GM23248 (cell line): Measurements from ENCODE around the gene SH2D5. TPM values are rescaled to one million over a fixed set of nuclear protein-coding genes. Genes with fewer than 3 reads are reported as not detected.

Source experiments
- DNase-seq: peaks from one replicate; pipeline ENCODE4 v3.0.0-alpha.2; 2015
- H2AFZ ChIP-seq: fragments of 200-600 bp; sonication (generic); 2 replicates; pipeline ENCODE4 v1.6.1; 2016; ENCODE audit warnings: antibody characterized with exemption
- H3F3A ChIP-seq: fragments of 200-600 bp; sonication (generic); 2 replicates; pipeline ENCODE4 v1.6.1; 2016; ENCODE audit warnings: mild to moderate bottlenecking, antibody characterized with exemption, mixed run types; ENCODE audit not compliant: insufficient read depth
- H3K27ac ChIP-seq: fragments of 200-600 bp; sonication (generic); 2 replicates; pipeline ENCODE4 v1.5.1; 2016; ENCODE audit warnings: mild to moderate bottlenecking
- H3K27me3 ChIP-seq: fragments of 200-600 bp; sonication (generic); replicated peaks from 2 replicates; pipeline ENCODE4 v1.6.1; 2016; ENCODE audit warnings: mild to moderate bottlenecking; ENCODE audit not compliant: insufficient read depth
- H3K36me3 ChIP-seq: fragments of 200-600 bp; sonication (generic); 2 replicates; pipeline ENCODE4 v1.6.1; 2016; ENCODE audit warnings: low read depth, mild to moderate bottlenecking
- H3K4me1 ChIP-seq: fragments of 200-600 bp; sonication (generic); 2 replicates; pipeline ENCODE4 v1.6.1; 2016; ENCODE audit warnings: mild to moderate bottlenecking; ENCODE audit not compliant: insufficient read depth
- H3K4me2 ChIP-seq: fragments of 200-600 bp; sonication (generic); one replicate; pipeline ENCODE4 v1.6.1; 2016; ENCODE audit warnings: mild to moderate bottlenecking; ENCODE audit not compliant: unreplicated experiment
- H3K4me3 ChIP-seq: fragments of 200-600 bp; sonication (generic); 2 replicates; pipeline ENCODE4 v1.5.1; 2016; ENCODE audit warnings: mild to moderate bottlenecking
- H3K79me2 ChIP-seq: fragments of 200-600 bp; sonication (generic); 2 replicates; pipeline ENCODE4 v1.6.1; 2016; ENCODE audit warnings: mild to moderate bottlenecking; ENCODE audit not compliant: insufficient read depth
- H3K9ac ChIP-seq: fragments of 200-600 bp; sonication (generic); 2 replicates; pipeline ENCODE4 v1.6.1; 2016; ENCODE audit warnings: mild to moderate bottlenecking
- H3K9me2 ChIP-seq: fragments of 200-600 bp; sonication (generic); 2 replicates; pipeline ENCODE4 v1.6.1; 2016; ENCODE audit warnings: mixed run types, mild to moderate bottlenecking, moderate library complexity; ENCODE audit not compliant: insufficient read depth
- H3K9me3 ChIP-seq: fragments of 200-600 bp; sonication (generic); one replicate; pipeline ENCODE4 v1.6.1; 2017; ENCODE audit warnings: low read depth
- H4K20me1 ChIP-seq: fragments of 200-600 bp; sonication (generic); 2 replicates; pipeline ENCODE4 v1.6.0; 2016; ENCODE audit not compliant: insufficient read depth
- EZH2 ChIP-seq: fragments of 200-600 bp; sonication (generic); IDR thresholded peaks from 2 replicates; pipeline ENCODE4 v1.6.1; 2018; ENCODE audit warnings: antibody characterized with exemption, mild to moderate bottlenecking; ENCODE audit not compliant: insufficient read depth, poor library complexity, severe bottlenecking
- EZH2phosphoT487 ChIP-seq: fragments of 200-600 bp; sonication (generic); IDR thresholded peaks from 2 replicates; pipeline ENCODE4 v1.6.1; 2018; ENCODE audit warnings: antibody characterized with exemption, moderate library complexity, mild to moderate bottlenecking, low read depth; ENCODE audit not compliant: insufficient read depth
- WGBS, 2 experiments: methylation state at CpG; one replicate each; pipeline ENCODE4 v1.1.6; 2015 to 2017; ENCODE audit warnings: low lambda C conversion rate in 2 of 2, low coverage in 1 of 2; ENCODE audit errors: missing lambda C conversion rate in 2 of 2; 5-methylcytosine and 5-hydroxymethylcytosine counted together
- in situ Hi-C: fragments of 300-500 bp; cut with MboI; formaldehyde crosslinking; loops from 2 replicates; pipeline ENCODE4 v1.15.0; 2020
- polyA plus RNA-seq: library from polyadenylated mRNA; unstranded; fragments of >200 nt; fragmentation: Nextera tagmentation; extraction: Ambion mirVana; gene quantifications from 2 replicates; pipeline ENCODE4 v1.2.1, GENCODE V29; 2016
- total RNA-seq: library from RNA; depleted of rRNA; stranded (reverse); fragments of >200 nt; shearing (Covaris generic); gene quantifications from 2 replicates; pipeline ENCODE4 v1.2.3, GENCODE V29; 2014

SH2D5 gene
- total and polyA plus RNA-seq, 2 experiments from 2014 or later = 1.1 to 1.4 TPM

GRCh38 chr1:20708891-20709290, 23.6 kb downstream of the SH2D5 start:
- Histone ChIP-seq H3K4me3 (no peak overlapping the region), H2AFZ (no peak overlapping the region), H3K9me2 (no peaks in the 10 kb centered on the region), H3K36me3 (no peaks in the 10 kb centered on the region), H3K79me2 (no peaks in the 10 kb centered on the region), H3K4me1 (no peaks in the 10 kb centered on the region), H4K20me1 (no peaks in the 10 kb centered on the region), H3K4me2 (no peak overlapping the region), H3F3A (no peaks in the 10 kb centered on the region), H3K27me3 (no peaks in the 10 kb centered on the region), H3K9me3 (no peaks in the 10 kb centered on the region), H3K9ac (no peak overlapping the region), H3K27ac (no peak overlapping the region)
- TF ChIP-seq EZH2 (no peak), EZH2phosphoT487 (no peak)
- DNase-seq = no peak
- in situ Hi-C loops = no loop called here
- 72 to 76% methylated on average over 5 of the region's 5 CpGs for WGBS, 2 experiments

GRCh38 chr1:20708057-20708456, 24.4 kb downstream of the SH2D5 start:
- no peak overlapping the region for H2AFZ ChIP-seq
- no peak for DNase-seq
- H3K27ac ChIP-seq = no peak overlapping the region
- no peaks in the 10 kb centered on the region for H3K9me2 ChIP-seq
- H3K9me3 ChIP-seq = no peaks in the 10 kb centered on the region
- no peaks in the 10 kb centered on the region for H3K4me1 ChIP-seq
- H3K4me2 ChIP-seq = no peak overlapping the region
- no peaks in the 10 kb centered on the region for H3K79me2 ChIP-seq
- H3K9ac ChIP-seq = no peak overlapping the region
- 65 to 74% methylated on average over 6 of the region's 6 CpGs for WGBS, 2 experiments
- in situ Hi-C loops = no loop called here
- H3K27me3 ChIP-seq = no peaks in the 10 kb centered on the region
- no peak overlapping the region for H3K4me3 ChIP-seq
- H3K36me3 ChIP-seq = no peaks in the 10 kb centered on the region
- TF ChIP-seq EZH2 (no peak), EZH2phosphoT487 (no peak)
- no peaks in the 10 kb centered on the region for H3F3A ChIP-seq
- no peaks in the 10 kb centered on the region for H4K20me1 ChIP-seq

GRCh38 chr1:20706841-20707240, 25.7 kb downstream of the SH2D5 start:
- 52 to 53% methylated on average over 5 of the region's 5 CpGs for WGBS, 2 experiments

GRCh38 chr1:20705203-20705755, 27.2 kb downstream of the SH2D5 start:
- Histone ChIP-seq H3K9ac (no peak overlapping the region), H3F3A (no peaks in the 10 kb centered on the region)

More at GRCh38 chr1:20706841-20707240, 25.7 kb downstream of the SH2D5 start:
- H3K27ac ChIP-seq = no peak overlapping the region
- in situ Hi-C loops = no loop called here
- no peak for DNase-seq
- TF ChIP-seq EZH2phosphoT487 (no peak), EZH2 (no peak)
- no peaks in the 10 kb centered on the region for H3K27me3 ChIP-seq
- H3K9me3 ChIP-seq = no peaks in the 10 kb centered on the region
- H3K4me3 ChIP-seq = no peak overlapping the region
- H3K4me1 ChIP-seq = no peaks in the 10 kb centered on the region
- H3F3A ChIP-seq = no peaks in the 10 kb centered on the region
- H4K20me1 ChIP-seq = no peaks in the 10 kb centered on the region
- no peaks in the 10 kb centered on the region for H3K79me2 ChIP-seq
- H2AFZ ChIP-seq = no peak overlapping the region
- H3K9ac ChIP-seq = no peak overlapping the region
- no peaks in the 10 kb centered on the region for H3K9me2 ChIP-seq
- no peak overlapping the region for H3K4me2 ChIP-seq
- no peaks in the 10 kb centered on the region for H3K36me3 ChIP-seq

More at GRCh38 chr1:20705203-20705755, 27.2 kb downstream of the SH2D5 start:
- in situ Hi-C loops = no loop called here
- TF ChIP-seq EZH2phosphoT487 (no peak), EZH2 (no peak)
- Histone ChIP-seq H4K20me1 (no peaks in the 10 kb centered on the region), H3K4me2 (no peak overlapping the region), H3K9me2 (no peaks in the 10 kb centered on the region), H2AFZ (no peak overlapping the region), H3K27ac (no peak overlapping the region), H3K4me1 (no peaks in the 10 kb centered on the region), H3K27me3 (no peaks in the 10 kb centered on the region), H3K79me2 (no peaks in the 10 kb centered on the region), H3K36me3 (no peaks in the 10 kb centered on the region), H3K4me3 (no peak overlapping the region), H3K9me3 (no peaks in the 10 kb centered on the region)
- DNase-seq = no peak
- WGBS, 2 experiments = 56 to 61% methylated on average over 15 of the region's 15 CpGs
